ENCODE results near the gene GZMH.

DNA sequence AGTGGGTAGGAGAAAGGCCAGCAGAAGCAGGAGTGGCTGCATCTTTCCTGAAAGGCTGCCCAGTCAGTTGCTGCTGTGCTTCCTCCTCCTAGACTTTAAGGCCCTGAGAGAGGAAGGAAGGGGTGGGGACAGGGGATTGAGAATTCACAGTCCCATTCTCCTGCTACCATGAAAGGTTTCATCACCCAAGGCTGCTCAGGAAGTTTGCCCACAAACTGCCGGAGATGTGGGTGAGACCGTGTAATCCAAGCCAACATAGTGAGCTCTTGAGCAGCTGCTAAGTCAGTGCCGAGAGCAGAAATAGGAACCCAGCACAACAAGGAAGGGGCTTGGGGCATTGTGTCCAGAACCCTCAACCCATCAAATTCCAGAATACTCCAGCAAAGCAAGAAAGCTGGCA lies 33.3 kb downstream of the GZMH start, which contains the start of gene CTSG:
- TF ChIP-seq, protein P1, sequence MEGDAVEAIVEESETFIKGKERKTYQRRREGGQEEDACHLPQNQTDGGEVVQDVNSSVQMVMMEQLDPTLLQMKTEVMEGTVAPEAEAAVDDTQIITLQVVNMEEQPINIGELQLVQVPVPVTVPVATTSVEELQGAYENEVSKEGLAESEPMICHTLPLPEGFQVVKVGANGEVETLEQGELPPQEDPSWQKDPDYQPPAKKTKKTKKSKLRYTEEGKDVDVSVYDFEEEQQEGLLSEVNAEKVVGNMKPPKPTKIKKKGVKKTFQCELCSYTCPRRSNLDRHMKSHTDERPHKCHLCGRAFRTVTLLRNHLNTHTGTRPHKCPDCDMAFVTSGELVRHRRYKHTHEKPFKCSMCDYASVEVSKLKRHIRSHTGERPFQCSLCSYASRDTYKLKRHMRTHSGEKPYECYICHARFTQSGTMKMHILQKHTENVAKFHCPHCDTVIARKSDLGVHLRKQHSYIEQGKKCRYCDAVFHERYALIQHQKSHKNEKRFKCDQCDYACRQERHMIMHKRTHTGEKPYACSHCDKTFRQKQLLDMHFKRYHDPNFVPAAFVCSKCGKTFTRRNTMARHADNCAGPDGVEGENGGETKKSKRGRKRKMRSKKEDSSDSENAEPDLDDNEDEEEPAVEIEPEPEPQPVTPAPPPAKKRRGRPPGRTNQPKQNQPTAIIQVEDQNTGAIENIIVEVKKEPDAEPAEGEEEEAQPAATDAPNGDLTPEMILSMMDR (IDR thresholded peaks at IDR 0.05 in 4 of 5, conservative IDR thresholded peaks at IDR 0.05 in 1 of 5): no peak
- TF ChIP-seq POLR2A (IDR thresholded peaks at IDR 0.05): no peak

Data from gastrocnemius medialis (tissue), 4 donors.